Spleen (tissue), 11 donors: ENCODE measurements around the gene SPIRE2. TPM values are rescaled to one million over a fixed set of nuclear protein-coding genes. Genes with fewer than 3 reads are reported as not detected.
"Not testable (repeated sequence)": the region's sequence is repeated elsewhere in the genome, so short reads cannot be mapped to it uniquely, and the experiment has no call there.

Source experiments
- DNase-seq: peaks from one replicate; pipeline ENCODE4 v3.0.0-alpha.2; 2020
- H3K27ac ChIP-seq, 8 donors: fragments of 200-600 bp; sonication (generic) in 7 of 8; 1 replicate in 4 of 8; 2 replicates in 4 of 8; pipeline versions ENCODE4 v1.5.0 to v1.8.0; 2016 to 2021; ENCODE audit warnings: inconsistent platforms in 4 of 8, mild to moderate bottlenecking in 4 of 8, moderate library complexity in 1 of 8
- H3K27me3 ChIP-seq, 7 donors: fragments of 200-600 bp; sonication (generic) in 6 of 7; replicated peaks in 1 of 7; 1 replicate in 4 of 7; 2 replicates in 3 of 7; pipeline versions ENCODE4 v1.5.0 to v1.8.0; 2016 to 2021; ENCODE audit warnings: inconsistent platforms in 3 of 7, mild to moderate bottlenecking in 1 of 7
- H3K36me3 ChIP-seq, 6 donors: fragments of 200-600 bp; sonication (generic) in 5 of 6; 1 replicate in 4 of 6; 2 replicates in 2 of 6; pipeline versions ENCODE4 v1.5.0 to v1.8.0; 2016 to 2021; ENCODE audit warnings: inconsistent platforms in 2 of 6
- H3K4me1 ChIP-seq, 6 donors: fragments of 200-600 bp; sonication (generic) in 5 of 6; 1 replicate in 3 of 6; 2 replicates in 3 of 6; pipeline versions ENCODE4 v1.5.0 to v1.8.0; 2016 to 2021; ENCODE audit warnings: inconsistent platforms in 3 of 6
- H3K4me3 ChIP-seq, 8 donors: fragments of 200-600 bp; sonication (generic) in 7 of 8; 1 replicate in 4 of 8; 2 replicates in 4 of 8; pipeline versions ENCODE4 v1.5.0 to v1.8.0; 2016 to 2021; ENCODE audit warnings: inconsistent platforms in 4 of 8, mild to moderate bottlenecking in 4 of 8, moderate library complexity in 2 of 8
- H3K9me3 ChIP-seq, 8 donors: fragments of 200-600 bp; sonication (generic) in 7 of 8; 1 replicate in 4 of 8; 2 replicates in 4 of 8; pipeline versions ENCODE4 v1.5.0 to v1.8.0; 2016 to 2021; ENCODE audit warnings: inconsistent platforms in 4 of 8
- CTCF ChIP-seq, 11 experiments: fragments of 200-600 bp in 7 of 11; fragments of 450-650 bp in 4 of 11; sonication (generic) in 4 of 11; IDR thresholded peaks in 8 of 11; conservative IDR thresholded peaks in 3 of 11; 1 replicate in 7 of 11; 2 replicates in 4 of 11; pipeline versions ENCODE4 v1.4.0 to v1.8.0; 2016 to 2021; ENCODE audit warnings: antibody characterized with exemption in 11 of 11, inconsistent platforms in 4 of 11, mild to moderate bottlenecking in 1 of 11
- POLR2A ChIP-seq, 3 donors: fragments of 450-650 bp; IDR thresholded peaks; one replicate each; pipeline ENCODE4 v1.5.1; 2017; ENCODE audit warnings: antibody characterized with exemption in 3 of 3, mild to moderate bottlenecking in 1 of 3
- POLR2AphosphoS5 ChIP-seq, 3 donors: sonication (generic); formaldehyde crosslinking; IDR thresholded peaks; one replicate each; pipeline ENCODE4 v1.5.1; 2017; ENCODE audit warnings: antibody characterized with exemption in 3 of 3
- WGBS, 5 donors: extraction: QIAGEN DNeasy Blood & Tissue Kit in 3 of 5; methylation state at CpG; one replicate each; pipeline versions ENCODE4 v1.1.5 to v1.1.7; 2013 to 2018; 5-methylcytosine and 5-hydroxymethylcytosine counted together
- intact Hi-C: fragments of 100-400 bp; cut with DNase I; formaldehyde crosslinking; loops from one replicate; pipeline ENCODE4 v1.15.0; 2023; ENCODE audit warnings: low total_unique reads
- polyA plus RNA-seq, 3 donors: library from polyadenylated mRNA; stranded (reverse); fragments of 200-250 nt; gene quantifications; one replicate each; pipeline ENCODE4 v1.2.1, GENCODE V29; 2013
- total RNA-seq, 7 donors: library from RNA; depleted of rRNA in 3 of 7; stranded (reverse); fragments of >200 nt in 3 of 7; fragmentation: NEBNext Ultra II Directional in 4 of 7; extraction: Animal tissue kit (Norgen Biotek cat#: 25700) in 4 of 7; gene quantifications; one replicate each; pipeline versions ENCODE4 v1.1.0 to v1.2.1, GENCODE V29; 2016 to 2021
- donor health status: healthy with polysubstance abuse.
- donor health status: DM: no; HTN: no; CAD: no; lungs with moderate emphysema.
- donor health status: DM: no; HTN: no; CAD: no.
- donor health status: Bipolar disorder and iron deficiency.
- donor health status: healthy.
- donor health status: DM: no; HTN: no; CAD: no.
- donor health status: DM: yes; HTN: yes; CAD: no.

Gene SPIRE2
- total and polyA plus RNA-seq, 10 donors = 0.80 to 3.2 (median 1.9) TPM

- H3K4me1 ChIP-seq = peaks cover 17 to 36% (median 36%) of the 10 kb centered on the region in 6 donors
- H3K27ac ChIP-seq, intact Hi-C loops, H3K4me3 ChIP-seq, DNase-seq, H3K9me3 ChIP-seq: not testable (repeated sequence)
- TF ChIP-seq POLR2AphosphoS5 (IDR thresholded peaks at IDR 0.05) = peak in 1 of 3 donors; percentile 8
- WGBS, 5 donors = 55 to 77% (median 64%) methylated on average over 10 to 11 of the region's 11 CpGs
- peaks cover 0 to 40% (median 22%) of the 10 kb centered on the region in 6 donors for H3K36me3 ChIP-seq
- H3K27me3 ChIP-seq = peaks cover 0 to 26% (median 16%) of the 10 kb centered on the region in 7 donors
These were observed 86.5 kb downstream of the SPIRE2 start for GRCh38 chr16:89914642-89915285.

- 84 to 87% (median 85%) methylated on average over 18 to 40 of the region's 40 CpGs for WGBS, 5 donors
- Histone ChIP-seq H3K9me3 (no peaks in the 10 kb centered on the region), H3K4me1 (peaks cover 17 to 37% (median 29%) of the 10 kb centered on the region in 6 donors), H3K27me3 (peaks cover 0 to 35% (median 21%) of the 10 kb centered on the region in 7 donors), H3K4me3 (no peak overlapping the region), H3K36me3 (peaks cover 0 to 32% (median 17%) of the 10 kb centered on the region in 6 donors), H3K27ac (no peak overlapping the region)
- TF ChIP-seq CTCF (IDR thresholded peaks at IDR 0.05 in 8 of 11, conservative IDR thresholded peaks at IDR 0.05 in 3 of 11) = no peak
- TF ChIP-seq POLR2AphosphoS5 (IDR thresholded peaks at IDR 0.05) = peak in 2 of 3 donors; percentile 38 to 70
- no peak for TF ChIP-seq POLR2A (IDR thresholded peaks at IDR 0.05)
- intact Hi-C loops = no loop called here
- no peak for DNase-seq
These were observed 87.3 kb downstream of the SPIRE2 start for GRCh38 chr16:89915303-89916232.

- H3K9me3 ChIP-seq = no peaks in the 10 kb centered on the region
- peak overlapping the region in 6 of 8 donors; percentile 19 to 69 (median 50) for H3K27ac ChIP-seq
- H3K36me3 ChIP-seq = peaks cover 0 to 8% (median 0%) of the 10 kb centered on the region in 6 donors
- intact Hi-C loops = no loop called here
- DNase-seq = peak; percentile 94
- peaks cover 0 to 58% (median 42%) of the 10 kb centered on the region in 7 donors for H3K27me3 ChIP-seq
- 0 to 1% (median 1%) methylated on average over 9 to 39 of the region's 39 CpGs for WGBS, 5 donors
- H3K4me1 ChIP-seq = peaks cover 29 to 61% (median 52%) of the 10 kb centered on the region in 6 donors
- H3K4me3 ChIP-seq = peak overlapping the region; percentile 9 to 64 (median 34)
- TF ChIP-seq CTCF (IDR thresholded peaks at IDR 0.05 in 8 of 11, conservative IDR thresholded peaks at IDR 0.05 in 3 of 11) (no peak), POLR2AphosphoS5 (IDR thresholded peaks at IDR 0.05) (peak; percentile 90 to 92 (median 91)), POLR2A (IDR thresholded peaks at IDR 0.05) (no peak)
These were observed 89.6 kb downstream of the SPIRE2 start for GRCh38 chr16:89917773-89918452.
